ENCODE data around the gene ID3.

The ID3 gene

DNA sequence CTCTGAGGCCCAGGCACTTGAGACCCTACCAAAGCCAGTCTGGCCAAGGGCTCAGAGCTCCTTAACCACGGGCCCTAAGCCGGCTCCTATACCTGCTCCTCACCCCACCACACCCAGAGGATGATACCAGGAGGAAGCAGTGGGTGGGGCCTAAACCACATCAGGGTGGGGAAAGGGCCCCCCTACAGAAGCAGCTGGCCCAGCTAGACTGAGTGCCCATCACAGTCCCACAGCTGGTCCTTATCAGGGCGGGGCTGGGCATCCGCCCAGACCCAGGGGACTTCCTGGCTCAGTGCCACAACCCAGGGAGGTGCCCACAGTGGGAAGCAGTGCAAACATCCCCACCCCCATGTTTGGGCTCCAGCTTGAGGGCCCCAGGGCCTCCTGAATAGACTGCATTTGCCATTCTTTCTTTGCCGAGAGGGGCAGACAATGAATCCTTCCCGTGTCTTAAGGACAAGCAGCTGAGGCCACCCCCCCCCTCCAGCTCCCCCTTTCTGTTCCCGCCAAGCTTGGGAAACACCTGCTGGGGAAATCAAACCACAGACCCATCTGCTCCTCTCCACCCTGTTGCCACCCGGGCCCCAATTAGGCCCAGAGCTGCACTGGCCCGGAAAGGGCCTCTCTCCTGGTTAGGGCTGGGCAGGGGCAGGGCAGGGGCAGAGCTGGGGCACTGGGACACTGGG lies 34.4 kb downstream of the ID3 start:
- no peak for DNase-seq

- no peak for DNase-seq
These were observed 35.1 kb downstream of the ID3 start for GRCh38 chr1:23524163-23524562.

- no peak for DNase-seq
These were observed 36.9 kb downstream of the ID3 start for GRCh38 chr1:23522244-23522982.

DNA sequence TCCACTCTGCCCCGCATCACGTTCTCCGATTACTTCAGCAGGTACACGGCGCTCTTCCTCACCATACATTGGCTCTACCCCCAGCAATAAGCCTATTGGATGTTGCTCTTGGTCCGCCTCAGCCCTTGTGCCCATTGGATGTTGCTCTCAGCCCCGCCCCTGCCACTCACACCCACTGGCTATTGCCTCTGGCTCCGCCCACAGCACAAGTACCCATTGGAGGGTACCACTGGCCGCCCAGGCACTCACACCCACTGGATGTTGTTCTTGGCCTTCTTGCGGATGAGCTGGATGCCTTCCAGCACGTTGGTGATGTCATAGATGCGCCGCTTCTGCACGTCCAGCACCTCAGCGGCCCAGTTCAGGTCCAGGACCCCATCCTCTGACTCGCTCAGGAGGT lies 37.7 kb downstream of the ID3 start:
- no peak for DNase-seq

GRCh38 chr1:23517581-23517980 lies 41.7 kb downstream of the ID3 start:
- DNase-seq: no peak

- DNase-seq: no peak
These were observed 43.4 kb downstream of the ID3 start for GRCh38 chr1:23515905-23516304.

DNA sequence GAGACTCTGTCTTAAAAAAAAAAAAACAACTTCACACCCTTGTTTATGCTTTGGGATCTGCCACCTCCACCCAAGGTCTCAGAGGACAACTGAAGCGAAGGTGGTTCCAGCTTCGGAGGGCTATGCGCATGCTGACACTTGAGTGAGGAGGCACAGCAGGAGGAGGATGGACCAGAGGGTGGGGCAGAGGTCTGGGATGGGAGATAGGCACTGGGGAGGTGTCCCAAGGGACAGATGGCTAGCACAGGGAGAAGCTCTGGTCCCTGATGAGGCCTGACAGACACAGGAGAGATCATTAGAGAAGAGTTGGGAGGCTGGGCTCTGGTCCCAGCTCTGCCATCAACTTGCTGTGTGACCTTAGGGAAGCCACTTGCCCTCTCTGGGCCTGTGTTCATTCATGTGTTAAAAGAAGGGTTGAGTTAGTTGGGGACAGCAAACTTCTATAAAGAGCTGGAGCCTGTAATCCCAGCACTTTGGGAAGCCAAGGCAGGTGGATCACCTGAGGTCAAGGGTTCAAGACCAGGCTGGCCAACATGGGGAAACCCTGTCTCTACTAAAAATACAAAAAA lies 45.1 kb downstream of the ID3 start:
- DNase-seq: no peak

GRCh38 chr1:23509896-23510295 lies 49.4 kb downstream of the ID3 start:
- no peak for DNase-seq

Data from HCEC 1CT (cell line).